PC-3 (cell line): Measurements from ENCODE around the gene WNT5A. TPM values are rescaled to one million over a fixed set of nuclear protein-coding genes. Genes with fewer than 3 reads are reported as not detected.

Experiments used
- ATAC-seq: fragments of 200-7000 bp; cut with Tn5 transposase; 2 replicates; pipeline ENCODE4 v1.9.1; 2020; ENCODE audit warnings: mild to moderate bottlenecking, moderate library complexity
- BruUV-seq: library from RNA; stranded (reverse); fragments of 400-500 nt; replicated peaks from 2 replicates; lab custom pipeline; 2021; lab: Mats Ljungman, UMichigan
- CTCF ChIA-PET: fragments of 300-600 bp; sonication (Branson Sonifier 250); formaldehyde crosslinking; loops from one replicate; lab custom pipeline; 2022; ENCODE audit warnings: antibody characterized with exemption; lab: Charles Lee
- POLR2A ChIA-PET: fragments of 300-600 bp; sonication (Branson Sonifier 250); formaldehyde crosslinking; loops from one replicate; lab custom pipeline; 2022; ENCODE audit warnings: antibody characterized with exemption; ENCODE audit not compliant: unreplicated experiment; lab: Charles Lee
- DNase-seq: peaks from one replicate; pipeline ENCODE4 v3.0.0-alpha.2; 2015
- H2AFZ ChIP-seq: fragments of 300-600 bp; sonication (generic); 2 replicates; pipeline ENCODE4 v1.6.0; 2016; ENCODE audit warnings: antibody characterized with exemption, low read length
- H3F3A ChIP-seq: fragments of 300-600 bp; sonication (generic); one replicate; pipeline ENCODE4 v1.6.0; 2017; ENCODE audit warnings: antibody characterized with exemption, low read length, control low read depth, mild to moderate bottlenecking; ENCODE audit not compliant: unreplicated experiment
- H3K27ac ChIP-seq: fragments of 300-600 bp; sonication (generic); 2 replicates; pipeline ENCODE4 v1.5.1; 2016; ENCODE audit warnings: mild to moderate bottlenecking, low read length
- H3K27me3 ChIP-seq: fragments of 300-600 bp; sonication (generic); 2 replicates; pipeline ENCODE4 v1.6.1; 2016; ENCODE audit warnings: low read length, mixed read lengths
- H3K36me3 ChIP-seq: fragments of 300-600 bp; sonication (generic); 2 replicates; pipeline ENCODE4 v1.6.1; 2016; ENCODE audit warnings: low read depth, mixed run types, low read length, mixed read lengths
- H3K4me1 ChIP-seq: fragments of 300-600 bp; sonication (generic); 2 replicates; pipeline ENCODE4 v1.5.1; 2016; ENCODE audit warnings: low read length; ENCODE audit not compliant: insufficient read depth
- H3K4me2 ChIP-seq: fragments of 300-600 bp; sonication (generic); 2 replicates; pipeline ENCODE4 v1.6.0; 2016; ENCODE audit warnings: low read length
- H3K4me3 ChIP-seq: fragments of 300-600 bp; sonication (generic); 2 replicates; pipeline ENCODE4 v1.5.1; 2016; ENCODE audit warnings: mild to moderate bottlenecking, low read length, mixed read lengths
- H3K79me2 ChIP-seq: fragments of 300-600 bp; sonication (generic); 2 replicates; pipeline ENCODE4 v1.6.1; 2017; ENCODE audit warnings: low read length, mixed read lengths
- H3K9ac ChIP-seq: fragments of 300-600 bp; sonication (generic); 2 replicates; pipeline ENCODE4 v1.6.0; 2016; ENCODE audit warnings: mild to moderate bottlenecking, low read length
- H3K9me2 ChIP-seq: fragments of 300-600 bp; sonication (generic); replicated peaks from 2 replicates; pipeline ENCODE4 v1.6.1; 2016; ENCODE audit warnings: mixed run types, low read length, mixed read lengths
- H3K9me3 ChIP-seq: fragments of 300-600 bp; sonication (generic); 2 replicates; pipeline ENCODE4 v1.6.1; 2016; ENCODE audit warnings: low read length, mixed read lengths
- H4K20me1 ChIP-seq: fragments of 300-600 bp; sonication (generic); 2 replicates; pipeline ENCODE4 v1.6.1; 2016; ENCODE audit warnings: low read length, mixed read lengths
- CTCF ChIP-seq: fragments of 300-600 bp; sonication (generic); conservative IDR thresholded peaks from 2 replicates; pipeline ENCODE4 v1.5.1; 2017; ENCODE audit warnings: antibody characterized with exemption, low read depth, mild to moderate bottlenecking, low read length
- EZH2 ChIP-seq: fragments of 300-600 bp; sonication (generic); IDR thresholded peaks from one replicate; pipeline ENCODE4 v1.6.1; 2017; ENCODE audit warnings: antibody characterized with exemption, mild to moderate bottlenecking, low read length; ENCODE audit not compliant: unreplicated experiment
- EZH2phosphoT487 ChIP-seq: fragments of 300-600 bp; sonication (generic); IDR thresholded peaks from 2 replicates; pipeline ENCODE4 v1.6.1; 2018; ENCODE audit warnings: mild to moderate bottlenecking, antibody characterized with exemption, low read length, borderline replicate concordance
- intact Hi-C: fragments of 100-400 bp; cut with micrococcal nuclease; formaldehyde crosslinking; loops from 2 replicates; pipeline ENCODE4 v1.9.0; 2023
- total RNA-seq: library from RNA; depleted of rRNA; stranded (reverse); fragments of >200 nt; gene quantifications from 2 replicates; pipeline ENCODE4 v1.2.3, GENCODE V29; 2014

The WNT5A gene
- total RNA-seq, 1 experiment from 2014 or later: 21.8 TPM

- no peaks in the 10 kb centered on the region for H3K36me3 ChIP-seq
- intact Hi-C loops: no loop called here
- no peak overlapping the region for H3K4me2 ChIP-seq
- ChIA-PET CTCF (no interaction called here), POLR2A (no interaction called here)
- no peak for DNase-seq
- no peaks in the 10 kb centered on the region for H3K79me2 ChIP-seq
- H3K27me3 ChIP-seq: no peaks in the 10 kb centered on the region
- no TSS peak for BruUV-seq
- no peaks in the 10 kb centered on the region for H3K9me3 ChIP-seq
- H3K27ac ChIP-seq: no peak overlapping the region
- no peak overlapping the region for H3K9ac ChIP-seq
- H3K4me1 ChIP-seq: no peaks in the 10 kb centered on the region
- no peak overlapping the region for H3K4me3 ChIP-seq
- TF ChIP-seq EZH2 (no peak), EZH2phosphoT487 (no peak), CTCF (no peak)
- no peaks in the 10 kb centered on the region for H3F3A ChIP-seq
- no peak for ATAC-seq
- no peaks in the 10 kb centered on the region for H4K20me1 ChIP-seq
- no peaks in the 10 kb centered on the region; the same call in 1 of the 2 replicates for H3K9me2 ChIP-seq
- no peak overlapping the region for H2AFZ ChIP-seq
Observed at GRCh38 chr3:55436644-55437043, 50.5 kb downstream of the WNT5A start.

GRCh38 chr3:55435491-55435890 lies 51.6 kb downstream of the WNT5A start:
- BruUV-seq: no TSS peak
- Histone ChIP-seq H3K4me3 (no peak overlapping the region), H3K27me3 (no peaks in the 10 kb centered on the region), H3K79me2 (no peaks in the 10 kb centered on the region), H3K9ac (no peak overlapping the region), H3K9me2 (no peaks in the 10 kb centered on the region; the same call in 1 of the 2 replicates), H3K4me2 (no peak overlapping the region), H3K27ac (no peak overlapping the region), H3K9me3 (no peaks in the 10 kb centered on the region), H3K36me3 (no peaks in the 10 kb centered on the region), H4K20me1 (no peaks in the 10 kb centered on the region), H3F3A (no peaks in the 10 kb centered on the region), H3K4me1 (no peaks in the 10 kb centered on the region), H2AFZ (no peak overlapping the region)
- intact Hi-C loops: loop anchor here (2.0 kb wide), 1 partner anchor 45 kb away; no protein-coding TSS in a partner anchor
- ATAC-seq (no peak), DNase-seq (no peak)
- no peak for TF ChIP-seq CTCF
- no peak for TF ChIP-seq EZH2phosphoT487
- TF ChIP-seq EZH2: no peak
- ChIA-PET CTCF (no interaction called here), POLR2A (no interaction called here)

GRCh38 chr3:55434789-55435188 lies 52.3 kb downstream of the WNT5A start:
- ATAC-seq: peak; percentile 74
- intact Hi-C loops: loop anchor here (1.0 to 2.0 kb wide), 2 partner anchors 46 to 288 kb away; no protein-coding TSS in a partner anchor
- no peaks in the 10 kb centered on the region for H3K27me3 ChIP-seq

More at GRCh38 chr3:55434789-55435188, 52.3 kb downstream of the WNT5A start:
- Histone ChIP-seq H3K4me3 (no peak overlapping the region), H3K36me3 (no peaks in the 10 kb centered on the region), H3K79me2 (no peaks in the 10 kb centered on the region), H3K9me2 (no peaks in the 10 kb centered on the region; the same call in 1 of the 2 replicates), H3K9ac (no peak overlapping the region), H3K4me2 (no peak overlapping the region), H3F3A (no peaks in the 10 kb centered on the region), H2AFZ (no peak overlapping the region), H3K27ac (no peak overlapping the region), H3K4me1 (no peaks in the 10 kb centered on the region), H4K20me1 (no peaks in the 10 kb centered on the region), H3K9me3 (no peaks in the 10 kb centered on the region)
- ChIA-PET CTCF (no interaction called here), POLR2A (interaction anchor here (0.6 kb wide), 1 partner anchor 78 kb away, joined by 3 read pairs; no protein-coding TSS in a partner anchor)
- peak; percentile 83 for TF ChIP-seq CTCF
- no peak for TF ChIP-seq EZH2phosphoT487
- DNase-seq: peak; percentile 73
- no TSS peak for BruUV-seq
